WTC11 (cell line): ENCODE results near the gene NDUFS5. TPM values are rescaled to one million over a fixed set of nuclear protein-coding genes. Genes with fewer than 3 reads are reported as not detected.

Experiments
- ATAC-seq: fragments of 200-7000 bp; cut with Tn5 transposase; 2 replicates; pipeline ENCODE4 v1.10.0; 2021; ENCODE audit warnings: mild to moderate bottlenecking, moderate library complexity
- CTCF ChIA-PET: fragments of 300-600 bp; sonication (Branson Sonifier 250); formaldehyde crosslinking; loops from one replicate; lab custom pipeline; 2021; ENCODE audit warnings: antibody characterized with exemption; lab: Charles Lee
- POLR2A ChIA-PET: fragments of 350-600 bp; sonication (Branson Sonifier 250); formaldehyde crosslinking; loops from one replicate; lab custom pipeline; 2021; ENCODE audit warnings: antibody characterized with exemption; lab: Charles Lee
- DNase-seq: peaks from one replicate; pipeline ENCODE4 v3.0.0; 2021; ENCODE audit warnings: low spot score
- H3K27ac Mint-ChIP-seq: 2 replicates; pipeline ENCODE4 v1.8.0; 2021; ENCODE audit warnings: mixed read lengths
- H3K27me3 Mint-ChIP-seq: 2 replicates; pipeline ENCODE4 v1.8.0; 2021; ENCODE audit warnings: low read depth, mild to moderate bottlenecking, moderate library complexity, mixed read lengths
- H3K36me3 Mint-ChIP-seq: 2 replicates; pipeline ENCODE4 v1.8.0; 2021; ENCODE audit warnings: mixed read lengths
- H3K4me1 Mint-ChIP-seq: 2 replicates; pipeline ENCODE4 v1.8.0; 2022; ENCODE audit warnings: mixed read lengths
- H3K4me3 Mint-ChIP-seq: 2 replicates; pipeline ENCODE4 v1.8.0; 2021; ENCODE audit warnings: mild to moderate bottlenecking, moderate library complexity, mixed read lengths
- H3K9me3 Mint-ChIP-seq: 2 replicates; pipeline ENCODE4 v1.8.0; 2021; ENCODE audit warnings: mixed read lengths
- CREM ChIP-seq: sonication (generic); formaldehyde crosslinking; IDR thresholded peaks from 2 replicates; pipeline ENCODE4 v1.8.1; 2022; ENCODE audit warnings: mild to moderate bottlenecking, missing genetic modification reagents, moderate library complexity
- GTF2I ChIP-seq: fragments of 250-450 bp; sonication (Bioruptor Pico); conservative IDR thresholded peaks from 2 replicates; pipeline ENCODE4 v1.4.0; 2021; ENCODE audit warnings: mild to moderate bottlenecking
- MYBL2 ChIP-seq: sonication (generic); formaldehyde crosslinking; IDR thresholded peaks from 2 replicates; pipeline ENCODE4 v1.8.1; 2023; ENCODE audit warnings: mild to moderate bottlenecking, moderate library complexity, missing genetic modification reagents
- OVOL2 ChIP-seq: fragments of 250-450 bp; sonication (Bioruptor Pico); IDR thresholded peaks from 2 replicates; pipeline ENCODE4 v1.9.0; 2021; ENCODE audit warnings: mild to moderate bottlenecking, borderline replicate concordance
- PRRX2 ChIP-seq: fragments of 250-450 bp; sonication (Bioruptor Pico); IDR thresholded peaks from 2 replicates; pipeline ENCODE4 v1.8.0; 2021; ENCODE audit warnings: mild to moderate bottlenecking
- RORB ChIP-seq: fragments of 250-450 bp; sonication (Bioruptor Pico); IDR thresholded peaks from 2 replicates; pipeline ENCODE4 v1.9.0; 2021; ENCODE audit warnings: mild to moderate bottlenecking
- SP1 ChIP-seq: sonication (generic); formaldehyde crosslinking; conservative IDR thresholded peaks from 2 replicates; pipeline ENCODE4 v1.8.1; 2022; ENCODE audit warnings: missing genetic modification reagents
- TEAD1 ChIP-seq: sonication (generic); formaldehyde crosslinking; IDR thresholded peaks from 2 replicates; pipeline ENCODE4 v1.8.0; 2022; ENCODE audit warnings: mild to moderate bottlenecking, missing genetic modification reagents
- total RNA-seq: library from RNA; stranded (reverse); gene quantifications from 3 replicates; pipeline ENCODE4 v1.2.3, GENCODE V29; 2021
- TF ChIP-seq, protein P1 (sequence below): fragments of 250-450 bp; sonication (Bioruptor Pico); IDR thresholded peaks from 2 replicates; pipeline ENCODE4 v1.9.0; 2021; ENCODE audit warnings: mild to moderate bottlenecking
- TF ChIP-seq, protein P2 (sequence below): sonication (generic); formaldehyde crosslinking; IDR thresholded peaks from 2 replicates; pipeline ENCODE4 v1.8.0; 2022; ENCODE audit warnings: mild to moderate bottlenecking, missing genetic modification reagents
- TF ChIP-seq, protein P3 (sequence below): sonication (generic); formaldehyde crosslinking; IDR thresholded peaks from 2 replicates; pipeline ENCODE4 v1.8.0; 2022; ENCODE audit warnings: missing genetic modification reagents
- TF ChIP-seq, protein P4 (sequence below): fragments of 250-450 bp; sonication (Bioruptor Pico); IDR thresholded peaks from 2 replicates; pipeline ENCODE4 v1.9.0; 2021; ENCODE audit warnings: mild to moderate bottlenecking, borderline replicate concordance
- TF ChIP-seq, protein P5 (sequence below): sonication (generic); formaldehyde crosslinking; IDR thresholded peaks from 2 replicates; pipeline ENCODE4 v1.8.1; 2023; ENCODE audit warnings: mild to moderate bottlenecking, missing genetic modification reagents

Gene NDUFS5
- total RNA-seq, 1 experiment from 2014 or later, result 402 TPM

DNA sequence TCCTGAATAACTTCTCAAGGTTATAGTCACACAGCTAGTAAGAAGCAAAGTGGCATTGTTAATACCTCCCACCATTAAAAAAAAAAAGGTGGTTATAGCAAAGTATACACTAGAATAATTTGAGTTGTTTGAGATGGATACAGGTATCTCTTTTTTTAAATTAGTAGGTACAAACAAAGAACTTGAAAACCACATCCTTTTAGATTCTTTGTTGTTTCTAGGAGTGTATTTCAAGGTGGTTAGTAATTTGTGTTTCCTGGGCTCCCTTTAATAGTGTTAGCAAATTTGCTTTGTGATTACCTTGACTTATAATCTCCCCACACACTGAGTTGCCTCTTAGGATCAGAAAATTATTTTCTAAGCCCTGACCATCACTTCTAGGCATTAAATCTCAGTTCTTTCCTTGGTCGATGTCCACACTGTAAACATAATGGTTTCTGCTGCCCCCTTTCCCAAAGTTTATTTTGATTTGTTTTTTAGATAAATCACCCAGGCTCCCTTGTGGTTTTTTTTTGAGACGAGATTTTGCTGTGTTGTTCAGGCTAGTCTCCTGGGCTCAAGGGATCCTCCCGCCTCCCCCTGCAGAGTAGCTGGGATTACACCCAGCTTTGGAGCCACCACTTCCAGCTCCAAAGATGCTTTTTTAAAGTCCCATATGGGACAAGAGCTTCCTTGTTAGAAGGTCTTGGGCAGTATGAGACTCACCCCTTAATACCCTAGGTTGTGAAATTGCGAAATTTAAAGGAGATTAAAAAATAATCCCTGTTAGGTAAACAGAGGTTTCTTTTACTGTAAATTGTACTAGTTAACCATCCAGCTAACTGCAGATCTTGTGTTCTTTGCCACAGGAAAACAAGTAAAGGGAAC lies 28.9 kb upstream of the NDUFS5 start:
- peaks cover 88% of the 10 kb centered on the region for H3K36me3 Mint-ChIP-seq
- H3K9me3 Mint-ChIP-seq, result no peaks in the 10 kb centered on the region
- H3K27me3 Mint-ChIP-seq, result no peaks in the 10 kb centered on the region
- POLR2A ChIA-PET, result interaction anchor here (0.8 to 1.0 kb wide), 3 partner anchors 9 to 63 kb away, joined by 3 to 4 read pairs (median 3); no protein-coding TSS in a partner anchor
- peak overlapping the region; percentile 96 for H3K27ac Mint-ChIP-seq
- TF ChIP-seq GTF2I (CRISPR knock-in tag), result no peak
- TF ChIP-seq, protein P1, sequence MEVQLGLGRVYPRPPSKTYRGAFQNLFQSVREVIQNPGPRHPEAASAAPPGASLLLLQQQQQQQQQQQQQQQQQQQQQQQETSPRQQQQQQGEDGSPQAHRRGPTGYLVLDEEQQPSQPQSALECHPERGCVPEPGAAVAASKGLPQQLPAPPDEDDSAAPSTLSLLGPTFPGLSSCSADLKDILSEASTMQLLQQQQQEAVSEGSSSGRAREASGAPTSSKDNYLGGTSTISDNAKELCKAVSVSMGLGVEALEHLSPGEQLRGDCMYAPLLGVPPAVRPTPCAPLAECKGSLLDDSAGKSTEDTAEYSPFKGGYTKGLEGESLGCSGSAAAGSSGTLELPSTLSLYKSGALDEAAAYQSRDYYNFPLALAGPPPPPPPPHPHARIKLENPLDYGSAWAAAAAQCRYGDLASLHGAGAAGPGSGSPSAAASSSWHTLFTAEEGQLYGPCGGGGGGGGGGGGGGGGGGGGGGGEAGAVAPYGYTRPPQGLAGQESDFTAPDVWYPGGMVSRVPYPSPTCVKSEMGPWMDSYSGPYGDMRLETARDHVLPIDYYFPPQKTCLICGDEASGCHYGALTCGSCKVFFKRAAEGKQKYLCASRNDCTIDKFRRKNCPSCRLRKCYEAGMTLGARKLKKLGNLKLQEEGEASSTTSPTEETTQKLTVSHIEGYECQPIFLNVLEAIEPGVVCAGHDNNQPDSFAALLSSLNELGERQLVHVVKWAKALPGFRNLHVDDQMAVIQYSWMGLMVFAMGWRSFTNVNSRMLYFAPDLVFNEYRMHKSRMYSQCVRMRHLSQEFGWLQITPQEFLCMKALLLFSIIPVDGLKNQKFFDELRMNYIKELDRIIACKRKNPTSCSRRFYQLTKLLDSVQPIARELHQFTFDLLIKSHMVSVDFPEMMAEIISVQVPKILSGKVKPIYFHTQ (CRISPR knock-in tag), result no peak
- peaks cover 85% of the 10 kb centered on the region for H3K4me1 Mint-ChIP-seq
- H3K4me3 Mint-ChIP-seq, result peak overlapping the region; percentile 35
- no peak for ATAC-seq
- DNase-seq, result no peak
- CTCF ChIA-PET, result interaction anchor here (0.6 to 1.5 kb wide), 3 partner anchors 10 to 95 kb away, joined by 3 to 5 read pairs (median 3); no protein-coding TSS in a partner anchor

DNA sequence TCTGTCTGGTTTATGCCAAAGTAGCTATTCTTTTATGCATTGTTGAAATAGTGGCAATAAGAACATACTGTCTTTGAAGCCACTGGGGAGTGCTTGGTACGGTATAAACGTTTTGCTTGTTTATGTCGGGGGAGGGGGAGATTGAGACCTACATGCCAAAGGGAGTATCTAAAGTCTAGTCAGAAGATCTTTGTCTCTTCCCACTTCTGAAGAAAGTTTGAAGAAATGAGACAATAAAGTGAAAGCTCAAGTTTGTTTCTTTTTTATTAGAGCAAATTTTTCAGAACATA lies 28.3 kb upstream of the NDUFS5 start:
- H3K27ac Mint-ChIP-seq, result peak overlapping the region; percentile 96
- no peak for DNase-seq
- H3K27me3 Mint-ChIP-seq, result no peaks in the 10 kb centered on the region
- ATAC-seq, result no peak
- TF ChIP-seq OVOL2 (CRISPR knock-in tag) (no peak), RORB (CRISPR knock-in tag) (no peak), GTF2I (CRISPR knock-in tag) (no peak), PRRX2 (CRISPR knock-in tag) (no peak)
- TF ChIP-seq, protein P2, sequence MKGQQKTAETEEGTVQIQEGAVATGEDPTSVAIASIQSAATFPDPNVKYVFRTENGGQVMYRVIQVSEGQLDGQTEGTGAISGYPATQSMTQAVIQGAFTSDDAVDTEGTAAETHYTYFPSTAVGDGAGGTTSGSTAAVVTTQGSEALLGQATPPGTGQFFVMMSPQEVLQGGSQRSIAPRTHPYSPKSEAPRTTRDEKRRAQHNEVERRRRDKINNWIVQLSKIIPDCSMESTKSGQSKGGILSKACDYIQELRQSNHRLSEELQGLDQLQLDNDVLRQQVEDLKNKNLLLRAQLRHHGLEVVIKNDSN (CRISPR knock-in tag), result no peak
- TF ChIP-seq, protein P3, sequence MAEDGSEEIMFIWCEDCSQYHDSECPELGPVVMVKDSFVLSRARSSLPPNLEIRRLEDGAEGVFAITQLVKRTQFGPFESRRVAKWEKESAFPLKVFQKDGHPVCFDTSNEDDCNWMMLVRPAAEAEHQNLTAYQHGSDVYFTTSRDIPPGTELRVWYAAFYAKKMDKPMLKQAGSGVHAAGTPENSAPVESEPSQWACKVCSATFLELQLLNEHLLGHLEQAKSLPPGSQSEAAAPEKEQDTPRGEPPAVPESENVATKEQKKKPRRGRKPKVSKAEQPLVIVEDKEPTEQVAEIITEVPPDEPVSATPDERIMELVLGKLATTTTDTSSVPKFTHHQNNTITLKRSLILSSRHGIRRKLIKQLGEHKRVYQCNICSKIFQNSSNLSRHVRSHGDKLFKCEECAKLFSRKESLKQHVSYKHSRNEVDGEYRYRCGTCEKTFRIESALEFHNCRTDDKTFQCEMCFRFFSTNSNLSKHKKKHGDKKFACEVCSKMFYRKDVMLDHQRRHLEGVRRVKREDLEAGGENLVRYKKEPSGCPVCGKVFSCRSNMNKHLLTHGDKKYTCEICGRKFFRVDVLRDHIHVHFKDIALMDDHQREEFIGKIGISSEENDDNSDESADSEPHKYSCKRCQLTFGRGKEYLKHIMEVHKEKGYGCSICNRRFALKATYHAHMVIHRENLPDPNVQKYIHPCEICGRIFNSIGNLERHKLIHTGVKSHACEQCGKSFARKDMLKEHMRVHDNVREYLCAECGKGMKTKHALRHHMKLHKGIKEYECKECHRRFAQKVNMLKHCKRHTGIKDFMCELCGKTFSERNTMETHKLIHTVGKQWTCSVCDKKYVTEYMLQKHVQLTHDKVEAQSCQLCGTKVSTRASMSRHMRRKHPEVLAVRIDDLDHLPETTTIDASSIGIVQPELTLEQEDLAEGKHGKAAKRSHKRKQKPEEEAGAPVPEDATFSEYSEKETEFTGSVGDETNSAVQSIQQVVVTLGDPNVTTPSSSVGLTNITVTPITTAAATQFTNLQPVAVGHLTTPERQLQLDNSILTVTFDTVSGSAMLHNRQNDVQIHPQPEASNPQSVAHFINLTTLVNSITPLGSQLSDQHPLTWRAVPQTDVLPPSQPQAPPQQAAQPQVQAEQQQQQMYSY, result no peak
- ChIA-PET CTCF (interaction anchor here (1.5 kb wide), 2 partner anchors 9 to 94 kb away, joined by 3 to 5 read pairs; no protein-coding TSS in a partner anchor), POLR2A (interaction anchor here (0.8 to 1.0 kb wide), 3 partner anchors 9 to 64 kb away, joined by 3 to 4 read pairs (median 3); no protein-coding TSS in a partner anchor)
- peak overlapping the region; percentile 35 for H3K4me3 Mint-ChIP-seq
- no peaks in the 10 kb centered on the region for H3K9me3 Mint-ChIP-seq
- peaks cover 88% of the 10 kb centered on the region for H3K36me3 Mint-ChIP-seq
- H3K4me1 Mint-ChIP-seq, result peaks cover 86% of the 10 kb centered on the region

DNA sequence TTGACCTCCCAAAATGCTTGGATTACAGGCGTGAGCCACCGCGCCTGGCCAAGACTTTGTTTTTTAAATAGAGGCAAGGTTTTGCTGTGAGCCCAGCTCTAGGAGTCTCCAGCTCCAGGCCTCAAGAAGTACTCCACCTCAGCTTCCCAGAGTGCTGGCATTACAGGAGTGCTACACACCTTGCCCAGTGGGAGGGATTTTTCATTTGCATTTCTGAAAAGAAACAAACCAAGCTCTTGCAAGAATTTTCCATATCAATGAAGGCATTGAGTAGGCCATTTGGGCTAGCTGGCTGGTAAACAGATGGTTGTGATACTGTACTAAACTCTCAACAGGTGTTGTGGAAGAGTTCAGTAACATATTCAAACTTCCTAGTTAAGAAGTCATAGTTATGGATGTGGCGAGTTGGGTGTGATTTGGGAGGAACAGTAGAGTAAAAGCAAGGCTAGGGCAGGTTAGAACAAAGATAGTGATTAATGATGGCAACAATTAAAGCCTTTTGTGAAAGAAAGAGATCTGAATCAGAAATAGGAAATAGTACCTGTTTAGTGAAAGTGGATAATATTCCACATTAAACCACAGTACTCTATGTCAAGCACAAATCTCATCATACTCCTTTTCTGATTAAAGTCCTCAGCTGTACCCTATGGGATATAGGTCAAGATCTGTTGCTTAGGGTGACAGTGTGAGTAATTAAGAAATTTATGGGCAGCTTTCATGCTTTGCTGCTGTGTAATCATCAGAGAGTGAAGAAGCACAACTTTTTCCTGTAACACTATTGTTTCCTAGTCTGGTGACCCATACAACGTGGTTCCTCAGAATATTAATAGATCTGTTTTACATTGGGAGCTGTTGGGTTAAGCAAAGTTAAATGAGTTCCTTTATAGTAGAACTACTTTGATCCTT lies 24.4 kb upstream of the NDUFS5 start:
- Mint-ChIP-seq H3K36me3 (peaks cover 85% of the 10 kb centered on the region), H3K4me1 (peaks cover 83% of the 10 kb centered on the region), H3K4me3 (peak overlapping the region; percentile 26), H3K27me3 (no peaks in the 10 kb centered on the region), H3K9me3 (no peaks in the 10 kb centered on the region), H3K27ac (peak overlapping the region; percentile 98)
- DNase-seq (peak; percentile 36), ATAC-seq (peak; percentile 92)
- POLR2A ChIA-PET, result interaction anchor here (0.6 to 0.9 kb wide), 2 partner anchors 24 to 104 kb away, joined by 3 to 4 read pairs; partner anchors contain the start of gene NDUFS5
- CTCF ChIA-PET, result interaction anchor here (0.7 to 1.5 kb wide), 6 partner anchors 13 to 1527 kb away, joined by 3 to 5 read pairs (median 4); partner anchors contain the start of gene NDUFS5
- TF ChIP-seq TEAD1, result peak; percentile 69; the same call in 1 of the 2 replicates
- peak; percentile 52; the same call in 1 of the 2 replicates for TF ChIP-seq SP1
- TF ChIP-seq, protein P4, sequence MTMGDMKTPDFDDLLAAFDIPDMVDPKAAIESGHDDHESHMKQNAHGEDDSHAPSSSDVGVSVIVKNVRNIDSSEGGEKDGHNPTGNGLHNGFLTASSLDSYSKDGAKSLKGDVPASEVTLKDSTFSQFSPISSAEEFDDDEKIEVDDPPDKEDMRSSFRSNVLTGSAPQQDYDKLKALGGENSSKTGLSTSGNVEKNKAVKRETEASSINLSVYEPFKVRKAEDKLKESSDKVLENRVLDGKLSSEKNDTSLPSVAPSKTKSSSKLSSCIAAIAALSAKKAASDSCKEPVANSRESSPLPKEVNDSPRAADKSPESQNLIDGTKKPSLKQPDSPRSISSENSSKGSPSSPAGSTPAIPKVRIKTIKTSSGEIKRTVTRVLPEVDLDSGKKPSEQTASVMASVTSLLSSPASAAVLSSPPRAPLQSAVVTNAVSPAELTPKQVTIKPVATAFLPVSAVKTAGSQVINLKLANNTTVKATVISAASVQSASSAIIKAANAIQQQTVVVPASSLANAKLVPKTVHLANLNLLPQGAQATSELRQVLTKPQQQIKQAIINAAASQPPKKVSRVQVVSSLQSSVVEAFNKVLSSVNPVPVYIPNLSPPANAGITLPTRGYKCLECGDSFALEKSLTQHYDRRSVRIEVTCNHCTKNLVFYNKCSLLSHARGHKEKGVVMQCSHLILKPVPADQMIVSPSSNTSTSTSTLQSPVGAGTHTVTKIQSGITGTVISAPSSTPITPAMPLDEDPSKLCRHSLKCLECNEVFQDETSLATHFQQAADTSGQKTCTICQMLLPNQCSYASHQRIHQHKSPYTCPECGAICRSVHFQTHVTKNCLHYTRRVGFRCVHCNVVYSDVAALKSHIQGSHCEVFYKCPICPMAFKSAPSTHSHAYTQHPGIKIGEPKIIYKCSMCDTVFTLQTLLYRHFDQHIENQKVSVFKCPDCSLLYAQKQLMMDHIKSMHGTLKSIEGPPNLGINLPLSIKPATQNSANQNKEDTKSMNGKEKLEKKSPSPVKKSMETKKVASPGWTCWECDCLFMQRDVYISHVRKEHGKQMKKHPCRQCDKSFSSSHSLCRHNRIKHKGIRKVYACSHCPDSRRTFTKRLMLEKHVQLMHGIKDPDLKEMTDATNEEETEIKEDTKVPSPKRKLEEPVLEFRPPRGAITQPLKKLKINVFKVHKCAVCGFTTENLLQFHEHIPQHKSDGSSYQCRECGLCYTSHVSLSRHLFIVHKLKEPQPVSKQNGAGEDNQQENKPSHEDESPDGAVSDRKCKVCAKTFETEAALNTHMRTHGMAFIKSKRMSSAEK (CRISPR knock-in tag), result 0 out of 2 replicates have a peak, but pooled peaks have one; percentile 12
- peak; percentile 32; the same call in 1 of the 2 replicates for TF ChIP-seq CREM (CRISPR knock-in tag)
- no peak for TF ChIP-seq MYBL2 (CRISPR knock-in tag)
- TF ChIP-seq, protein P5, sequence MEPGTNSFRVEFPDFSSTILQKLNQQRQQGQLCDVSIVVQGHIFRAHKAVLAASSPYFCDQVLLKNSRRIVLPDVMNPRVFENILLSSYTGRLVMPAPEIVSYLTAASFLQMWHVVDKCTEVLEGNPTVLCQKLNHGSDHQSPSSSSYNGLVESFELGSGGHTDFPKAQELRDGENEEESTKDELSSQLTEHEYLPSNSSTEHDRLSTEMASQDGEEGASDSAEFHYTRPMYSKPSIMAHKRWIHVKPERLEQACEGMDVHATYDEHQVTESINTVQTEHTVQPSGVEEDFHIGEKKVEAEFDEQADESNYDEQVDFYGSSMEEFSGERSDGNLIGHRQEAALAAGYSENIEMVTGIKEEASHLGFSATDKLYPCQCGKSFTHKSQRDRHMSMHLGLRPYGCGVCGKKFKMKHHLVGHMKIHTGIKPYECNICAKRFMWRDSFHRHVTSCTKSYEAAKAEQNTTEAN (CRISPR knock-in tag), result 0 out of 2 replicates have a peak, but pooled peaks have one; percentile 49
